PFSK-1 (cell line): ENCODE data around the gene NSL1.

Experiments used
- POLR2AphosphoS5 ChIP-seq: IDR thresholded peaks from 2 replicates; pipeline ENCODE4 v1.6.1; 2012; ENCODE audit warnings: low read depth, mild to moderate bottlenecking, control low read depth, low read length, moderate library complexity
- TAF1 ChIP-seq: IDR thresholded peaks from 2 replicates; pipeline ENCODE4 v1.6.1; 2012; ENCODE audit warnings: low read length, control low read depth, borderline replicate concordance; ENCODE audit not compliant: insufficient read depth

GRCh38 chr1:212805767-212806166 lies 14.2 kb upstream of the NSL1 start:
- no peak for TF ChIP-seq POLR2AphosphoS5
- TF ChIP-seq TAF1 = no peak
